Measurements from ENCODE around the gene RAB26.
"Not testable (repeated sequence)": the region's sequence is repeated elsewhere in the genome, so short reads cannot be mapped to it uniquely, and the experiment has no call there.

The RAB26 gene

DNA sequence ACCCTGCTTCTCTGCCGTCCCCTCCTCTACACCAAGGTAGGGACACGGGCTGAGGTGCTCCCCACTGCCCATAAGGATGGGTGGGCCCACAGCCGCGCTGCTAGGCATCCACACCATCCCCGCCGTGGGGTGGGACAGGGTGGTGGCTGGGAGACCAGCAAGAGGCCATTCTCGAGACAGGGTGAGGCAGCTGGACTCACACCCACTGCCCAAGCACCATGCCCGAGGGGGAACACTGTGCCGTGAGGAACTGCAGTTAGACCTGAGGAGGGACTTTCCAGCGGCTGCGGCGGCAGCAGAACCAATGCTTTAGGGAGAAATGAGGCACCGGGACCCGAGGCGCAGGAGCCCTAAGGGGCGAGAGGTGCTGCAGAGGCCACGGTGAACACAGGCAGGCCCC is 26.0 kb upstream of the RAB26 start:
- H3K27me3 ChIP-seq (ENCODE audit: control insufficient read depth, insufficient read depth, low read length): no peaks in the 10 kb centered on the region
- no peak overlapping the region for H3K9ac ChIP-seq
- no peak overlapping the region for H2AFZ ChIP-seq
- H3K36me3 ChIP-seq (ENCODE audit: control insufficient read depth, insufficient read depth, low read length): no peaks in the 10 kb centered on the region
- H3K79me2 ChIP-seq: peaks cover 30% of the 10 kb centered on the region
- TF ChIP-seq CTCF (IDR thresholded peaks at IDR 0.05): no peak
- H3K4me2 ChIP-seq (ENCODE audit: low read length): no peak overlapping the region
- H3K9me3 ChIP-seq (ENCODE audit: control insufficient read depth, low read length): no peaks in the 10 kb centered on the region
- H3K27ac ChIP-seq: no peak overlapping the region
- no peak overlapping the region for H3K4me3 ChIP-seq (ENCODE audit: low read depth, low read length)
- H3K4me1 ChIP-seq: no peaks in the 10 kb centered on the region

DNA sequence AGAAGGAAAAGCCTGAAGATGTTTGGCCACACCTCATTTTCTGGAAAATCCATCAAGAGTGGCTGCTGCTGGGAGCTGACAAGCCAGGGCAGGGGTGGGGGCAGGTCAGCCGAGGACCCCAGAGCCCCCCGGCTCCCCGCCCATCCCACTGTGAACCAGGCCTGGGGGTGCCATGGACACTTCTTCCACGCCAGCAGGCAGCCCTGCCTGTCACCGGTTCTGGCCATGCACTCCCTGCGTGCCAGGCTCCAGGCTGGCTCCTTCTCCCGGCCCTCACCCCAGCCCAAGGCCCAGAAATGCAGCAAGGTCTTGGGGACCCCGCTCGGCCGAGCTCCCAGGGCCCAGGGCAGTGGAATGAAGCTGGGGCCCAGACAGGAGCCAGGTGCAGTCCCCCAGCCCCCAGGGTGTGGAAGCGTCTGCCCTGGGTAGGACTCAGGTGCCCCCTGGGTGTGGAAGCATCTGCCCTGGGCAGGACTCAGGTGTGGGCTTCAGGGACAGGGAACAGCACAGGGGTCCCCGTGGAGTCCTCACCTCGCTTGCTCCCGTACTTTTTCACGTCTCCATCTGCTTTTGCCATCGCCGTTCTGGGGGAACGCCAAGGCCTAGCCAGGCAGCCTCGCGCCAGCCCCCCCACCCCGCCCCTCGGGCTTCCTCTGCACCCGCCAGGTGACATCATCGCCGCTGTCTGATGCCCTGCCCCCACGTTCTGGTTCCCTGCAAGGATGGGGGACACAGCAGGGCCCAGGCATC is 25.3 kb upstream of the RAB26 start:
- H3K9me3 ChIP-seq (ENCODE audit: control insufficient read depth, low read length); H3K27me3 ChIP-seq (ENCODE audit: control insufficient read depth, insufficient read depth, low read length); H3K4me3 ChIP-seq (ENCODE audit: low read depth, low read length); H3K4me1 ChIP-seq; H3K27ac ChIP-seq; H3K4me2 ChIP-seq (ENCODE audit: low read length); H3K36me3 ChIP-seq (ENCODE audit: control insufficient read depth, insufficient read depth, low read length); H2AFZ ChIP-seq; H3K9ac ChIP-seq: not testable (repeated sequence)
- peaks cover 30% of the 10 kb centered on the region for H3K79me2 ChIP-seq

DNA sequence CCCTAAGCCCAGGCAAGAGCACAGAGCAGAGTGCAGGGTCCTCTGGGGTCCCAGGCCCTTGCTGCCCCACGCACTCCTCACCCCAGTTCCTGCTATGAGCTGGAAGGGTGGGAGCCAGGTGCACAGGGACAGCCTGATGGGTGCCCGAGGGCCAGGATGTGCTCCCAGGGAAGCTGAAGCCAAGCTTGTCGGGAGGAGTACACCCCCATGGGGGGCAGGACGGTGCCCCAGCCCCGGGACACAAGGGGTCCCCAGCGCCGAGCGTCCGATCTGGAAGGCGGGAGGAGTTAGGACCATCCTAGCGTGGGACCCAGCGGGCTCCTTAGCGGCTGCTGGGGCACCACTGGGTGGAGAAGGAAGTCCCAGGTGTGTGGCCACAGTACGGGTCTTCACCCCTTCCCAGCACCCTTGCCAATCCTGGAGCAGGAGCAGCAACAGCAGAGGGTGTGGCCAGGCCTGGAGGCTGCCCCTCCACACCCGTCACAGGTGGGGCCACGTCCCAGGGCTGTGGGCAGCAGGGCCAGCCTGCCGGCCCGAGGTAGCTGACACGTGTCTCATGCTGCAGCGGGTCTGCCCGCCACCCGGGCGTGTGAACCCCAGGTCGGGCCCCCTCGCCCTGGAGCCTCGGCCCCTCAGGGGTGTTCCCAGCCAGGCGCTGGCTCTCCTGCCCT is 24.6 kb upstream of the RAB26 start:
- H2AFZ ChIP-seq; H3K4me1 ChIP-seq; H3K27ac ChIP-seq; H3K4me2 ChIP-seq (ENCODE audit: low read length); H3K9ac ChIP-seq; H3K36me3 ChIP-seq (ENCODE audit: control insufficient read depth, insufficient read depth, low read length); H3K9me3 ChIP-seq (ENCODE audit: control insufficient read depth, low read length); H3K4me3 ChIP-seq (ENCODE audit: low read depth, low read length); H3K27me3 ChIP-seq (ENCODE audit: control insufficient read depth, insufficient read depth, low read length): not testable (repeated sequence)
- H3K79me2 ChIP-seq: peaks cover 34% of the 10 kb centered on the region

- H3K9ac ChIP-seq; H3K4me1 ChIP-seq; H3K4me2 ChIP-seq (ENCODE audit: low read length); H2AFZ ChIP-seq; H3K27me3 ChIP-seq (ENCODE audit: control insufficient read depth, insufficient read depth, low read length); H3K36me3 ChIP-seq (ENCODE audit: control insufficient read depth, insufficient read depth, low read length); H3K4me3 ChIP-seq (ENCODE audit: low read depth, low read length); H3K9me3 ChIP-seq (ENCODE audit: control insufficient read depth, low read length): not testable (repeated sequence)
- Histone ChIP-seq H3K79me2 (peaks cover 35% of the 10 kb centered on the region), H3K27ac (peak overlapping the region; percentile 64)
Observed at GRCh38 chr16:2124377-2124693, 24.1 kb upstream of the RAB26 start.

DNA sequence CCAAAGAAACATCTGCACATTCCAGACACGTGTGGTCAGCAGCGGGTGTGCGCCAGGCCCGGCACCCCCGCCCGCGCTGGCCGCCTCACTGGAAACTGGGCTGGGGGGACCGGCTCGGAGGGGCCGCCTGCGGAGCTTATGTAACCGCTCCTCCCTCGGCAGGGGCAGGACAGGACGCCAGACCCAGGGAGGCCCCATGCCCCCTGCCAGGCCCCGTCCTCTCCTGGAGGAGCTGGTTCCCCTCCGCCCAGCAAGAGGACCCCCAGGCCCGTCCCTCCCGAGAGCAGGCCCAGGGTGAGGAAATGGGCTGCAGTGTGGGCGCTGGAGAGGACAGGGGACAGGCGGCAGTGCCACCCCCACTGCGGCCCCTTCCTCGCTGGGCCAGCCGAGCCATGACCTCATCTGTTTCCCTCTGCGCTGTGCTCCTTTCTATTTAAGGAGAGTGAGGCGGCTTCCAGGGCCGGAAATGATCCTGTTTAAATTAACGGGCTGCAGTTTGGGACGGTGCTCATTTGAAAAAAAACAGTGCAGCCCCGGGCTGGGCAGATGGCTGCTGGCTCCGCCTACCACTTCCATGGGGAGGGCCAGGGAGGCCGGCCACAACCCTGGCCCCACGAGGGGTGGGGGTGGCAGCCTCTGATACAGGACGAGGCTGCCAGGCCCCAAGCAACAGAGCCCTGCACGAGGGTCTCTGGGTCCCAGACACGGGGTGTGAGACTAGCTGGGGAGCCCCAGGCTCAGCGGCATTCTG is 23.6 kb upstream of the RAB26 start:
- H3K4me1 ChIP-seq; H3K36me3 ChIP-seq (ENCODE audit: control insufficient read depth, insufficient read depth, low read length); H3K4me3 ChIP-seq (ENCODE audit: low read depth, low read length); H2AFZ ChIP-seq; H3K4me2 ChIP-seq (ENCODE audit: low read length); H3K27me3 ChIP-seq (ENCODE audit: control insufficient read depth, insufficient read depth, low read length); H3K9me3 ChIP-seq (ENCODE audit: control insufficient read depth, low read length); H3K9ac ChIP-seq: not testable (repeated sequence)
- peak overlapping the region; percentile 64 for H3K27ac ChIP-seq
- peaks cover 35% of the 10 kb centered on the region for H3K79me2 ChIP-seq

DNA sequence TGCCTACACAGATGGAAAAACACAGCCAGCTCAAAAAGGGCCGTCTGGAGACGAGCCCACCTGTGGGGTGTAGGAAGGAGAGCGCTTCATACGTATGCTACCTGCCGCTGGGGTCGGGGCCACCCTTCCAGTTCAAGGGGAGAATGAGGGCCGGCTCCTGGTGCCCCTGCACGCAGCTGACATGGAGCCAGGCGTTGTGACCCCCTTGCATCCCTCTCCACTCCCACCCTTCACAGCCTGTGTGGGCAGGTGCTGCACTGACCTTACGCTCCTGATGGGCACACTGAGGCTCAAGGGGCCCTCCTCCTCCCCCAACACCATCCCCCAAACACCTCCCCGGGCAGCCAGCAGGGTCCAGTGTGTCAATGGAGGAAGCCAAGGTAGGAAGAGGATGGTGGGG is 22.8 kb upstream of the RAB26 start:
- peak overlapping the region; percentile 64 for H3K27ac ChIP-seq
- not testable (repeated sequence) for H3K9ac ChIP-seq

GRCh38 chr16:2126161-2126743 is 22.2 kb upstream of the RAB26 start:
- H3K4me1 ChIP-seq; H3K36me3 ChIP-seq (ENCODE audit: control insufficient read depth, insufficient read depth, low read length): not testable (repeated sequence)

More for the DNA sequence above, 22.8 kb upstream of the RAB26 start:
- not testable (repeated sequence) for H3K27me3 ChIP-seq (ENCODE audit: control insufficient read depth, insufficient read depth, low read length); H3K9me3 ChIP-seq (ENCODE audit: control insufficient read depth, low read length); H3K4me1 ChIP-seq; H3K4me2 ChIP-seq (ENCODE audit: low read length); H2AFZ ChIP-seq; H3K36me3 ChIP-seq (ENCODE audit: control insufficient read depth, insufficient read depth, low read length); H3K4me3 ChIP-seq (ENCODE audit: low read depth, low read length)
- H3K79me2 ChIP-seq: peaks cover 40% of the 10 kb centered on the region

GRCh38 chr16:2126928-2127556 is 21.4 kb upstream of the RAB26 start:
- H3K79me2 ChIP-seq: peaks cover 41% of the 10 kb centered on the region
- H3K4me1 ChIP-seq; H2AFZ ChIP-seq; H3K9me3 ChIP-seq (ENCODE audit: control insufficient read depth, low read length); H3K4me2 ChIP-seq (ENCODE audit: low read length); H3K36me3 ChIP-seq (ENCODE audit: control insufficient read depth, insufficient read depth, low read length); H3K4me3 ChIP-seq (ENCODE audit: low read depth, low read length); H3K9ac ChIP-seq; H3K27ac ChIP-seq; H3K27me3 ChIP-seq (ENCODE audit: control insufficient read depth, insufficient read depth, low read length): not testable (repeated sequence)

More at GRCh38 chr16:2126161-2126743, 22.2 kb upstream of the RAB26 start:
- not testable (repeated sequence) for H3K9me3 ChIP-seq (ENCODE audit: control insufficient read depth, low read length); H3K4me2 ChIP-seq (ENCODE audit: low read length); H3K4me3 ChIP-seq (ENCODE audit: low read depth, low read length); H2AFZ ChIP-seq; H3K27ac ChIP-seq; H3K27me3 ChIP-seq (ENCODE audit: control insufficient read depth, insufficient read depth, low read length); H3K9ac ChIP-seq
- H3K79me2 ChIP-seq: peaks cover 39% of the 10 kb centered on the region

GRCh38 chr16:2127630-2128280 is 20.7 kb upstream of the RAB26 start:
- not testable (repeated sequence) for H3K27ac ChIP-seq; H2AFZ ChIP-seq; H3K36me3 ChIP-seq (ENCODE audit: control insufficient read depth, insufficient read depth, low read length); H3K4me1 ChIP-seq; H3K4me2 ChIP-seq (ENCODE audit: low read length); H3K27me3 ChIP-seq (ENCODE audit: control insufficient read depth, insufficient read depth, low read length); H3K4me3 ChIP-seq (ENCODE audit: low read depth, low read length); H3K9me3 ChIP-seq (ENCODE audit: control insufficient read depth, low read length); H3K9ac ChIP-seq
- peaks cover 41% of the 10 kb centered on the region for H3K79me2 ChIP-seq

All from parathyroid adenoma (tissue), 2 donors.